HG03103 (cell line): ENCODE data around the gene SUSD4.

Source experiments
- ATAC-seq: cut with Tn5 transposase; IDR thresholded peaks from one replicate; pipeline ENCODE4 v1.9.1; 2021; ENCODE audit warnings: low read depth; ENCODE audit not compliant: unreplicated experiment

Gene SUSD4

GRCh38 chr1:223363057-223363855 lies 720 bp downstream of the SUSD4 start:
- no peak for ATAC-seq

GRCh38 chr1:223358826-223359225 lies 5.2 kb downstream of the SUSD4 start:
- ATAC-seq, result no peak

- no peak for ATAC-seq
Observed at GRCh38 chr1:223355699-223356098, 8.3 kb downstream of the SUSD4 start.

GRCh38 chr1:223353939-223354338 lies 10.0 kb downstream of the SUSD4 start:
- ATAC-seq, result no peak

GRCh38 chr1:223352944-223353343 lies 11.0 kb downstream of the SUSD4 start:
- no peak for ATAC-seq

GRCh38 chr1:223350361-223350908 lies 13.5 kb downstream of the SUSD4 start:
- no peak for ATAC-seq

- ATAC-seq, result no peak
Observed at GRCh38 chr1:223349241-223349640, 14.7 kb downstream of the SUSD4 start.

GRCh38 chr1:223348439-223348838 lies 15.5 kb downstream of the SUSD4 start:
- ATAC-seq, result no peak

GRCh38 chr1:223347583-223347982 lies 16.4 kb downstream of the SUSD4 start:
- ATAC-seq, result no peak

- ATAC-seq, result no peak
Observed at GRCh38 chr1:223346311-223346710, 17.7 kb downstream of the SUSD4 start.

- no peak for ATAC-seq
Observed at GRCh38 chr1:223345720-223346119, 18.3 kb downstream of the SUSD4 start.

GRCh38 chr1:223344491-223344890 lies 19.5 kb downstream of the SUSD4 start:
- no peak for ATAC-seq

GRCh38 chr1:223343692-223344091 lies 20.3 kb downstream of the SUSD4 start:
- no peak for ATAC-seq

GRCh38 chr1:223341121-223341520 lies 22.9 kb downstream of the SUSD4 start:
- no peak for ATAC-seq

GRCh38 chr1:223340637-223341036 lies 23.3 kb downstream of the SUSD4 start:
- no peak for ATAC-seq

- ATAC-seq, result no peak
Observed at GRCh38 chr1:223339861-223340260, 24.1 kb downstream of the SUSD4 start.

- ATAC-seq, result no peak
Observed at GRCh38 chr1:223338811-223339746, 24.9 kb downstream of the SUSD4 start.

- no peak for ATAC-seq
Observed at GRCh38 chr1:223337174-223337869, 26.7 kb downstream of the SUSD4 start.

GRCh38 chr1:223334156-223334555 lies 29.8 kb downstream of the SUSD4 start:
- ATAC-seq, result no peak

GRCh38 chr1:223332997-223333396 lies 31.0 kb downstream of the SUSD4 start:
- no peak for ATAC-seq

- ATAC-seq, result no peak
Observed at GRCh38 chr1:223331929-223332328, 32.0 kb downstream of the SUSD4 start.
